Activated naive CD4-positive, alpha-beta T cell (primary cell): ENCODE measurements around the gene B3GNT8.
"Not testable (repeated sequence)": the region's sequence is repeated elsewhere in the genome, so short reads cannot be mapped to it uniquely, and the experiment has no call there.

Source experiments
- DNase-seq, 4 experiments: peaks; one replicate each; lab custom pipeline; 2025; lab: John Stamatoyannopoulos, UW

B3GNT8 gene

GRCh38 chr19:41426952-41427646 lies at the start of gene B3GNT8:
Gene B3GNT8, minus strand, starts transcription at chr19:41427374. Its CDS starts 596 bp downstream, at chr19:41426778.
- peak in 1 of 4 experiments; percentile 7 for DNase-seq

- DNase-seq: no peak
Observed at GRCh38 chr19:41476583-41476982, 49.4 kb upstream of the B3GNT8 start.

GRCh38 chr19:41463257-41464256 lies 36.4 kb upstream of the B3GNT8 start:
- not testable (repeated sequence) for DNase-seq

- DNase-seq: no peak
Observed at GRCh38 chr19:41462497-41462896, 35.3 kb upstream of the B3GNT8 start.

GRCh38 chr19:41457241-41457640 lies 30.1 kb upstream of the B3GNT8 start:
- DNase-seq: no peak

- no peak for DNase-seq
Observed at GRCh38 chr19:41456342-41456918, 29.3 kb upstream of the B3GNT8 start.

- DNase-seq: no peak
Observed at GRCh38 chr19:41455936-41456335, 28.8 kb upstream of the B3GNT8 start.

GRCh38 chr19:41452584-41453275 lies 25.6 kb upstream of the B3GNT8 start:
- no peak for DNase-seq

GRCh38 chr19:41449865-41450178 lies 22.6 kb upstream of the B3GNT8 start:
- DNase-seq: no peak

- peak; percentile 24 to 59 (median 55) for DNase-seq
Observed at GRCh38 chr19:41449079-41449864, 22.1 kb upstream of the B3GNT8 start.

GRCh38 chr19:41447732-41448332 lies 20.7 kb upstream of the B3GNT8 start:
- no peak for DNase-seq

- DNase-seq: no peak
Observed at GRCh38 chr19:41445575-41445974, 18.4 kb upstream of the B3GNT8 start.

GRCh38 chr19:41443813-41444455 lies 16.8 kb upstream of the B3GNT8 start:
- DNase-seq: no peak

GRCh38 chr19:41442473-41443355 lies 15.5 kb upstream of the B3GNT8 start, which contains the start of gene ERICH4:
Gene ERICH4, plus strand, starts transcription at chr19:41443156. Its CDS starts 14 bp downstream, at chr19:41443170.
- DNase-seq: no peak

GRCh38 chr19:41441321-41441945 lies 14.3 kb upstream of the B3GNT8 start:
- DNase-seq: no peak

GRCh38 chr19:41439441-41440222 lies 12.5 kb upstream of the B3GNT8 start, which contains the start of gene DMAC2:
Gene DMAC2, minus strand, starts transcription at chr19:41439912. Its CDS starts 13 bp downstream, at chr19:41439899.
- peak; percentile 70 to 88 (median 84) for DNase-seq

- DNase-seq: no peak
Observed at GRCh38 chr19:41437944-41438574, 10.9 kb upstream of the B3GNT8 start.

GRCh38 chr19:41436674-41436951 lies 9.4 kb upstream of the B3GNT8 start:
- DNase-seq: no peak
